Suprapubic skin (tissue), 4 donors: ENCODE measurements around the gene ANKRD65. TPM values are rescaled to one million over a fixed set of nuclear protein-coding genes. Genes with fewer than 3 reads are reported as not detected.
"Not testable (repeated sequence)": the region's sequence is repeated elsewhere in the genome, so short reads cannot be mapped to it uniquely, and the experiment has no call there.

Experiments
- DNase-seq, 2 donors: peaks; one replicate each; pipeline ENCODE4 v3.0.0-alpha.2; 2019; ENCODE audit warnings: low spot score in 2 of 2
- H3K27ac ChIP-seq: fragments of 200-600 bp; sonication (generic); one replicate; pipeline ENCODE4 v1.5.1; 2019
- H3K27me3 ChIP-seq: fragments of 200-600 bp; sonication (generic); one replicate; pipeline ENCODE4 v1.5.1; 2019
- H3K36me3 ChIP-seq: fragments of 200-600 bp; sonication (generic); one replicate; pipeline ENCODE4 v1.5.1; 2019
- H3K4me1 ChIP-seq: fragments of 200-600 bp; sonication (generic); one replicate; pipeline ENCODE4 v1.5.1; 2019
- H3K4me3 ChIP-seq: fragments of 200-600 bp; sonication (generic); one replicate; pipeline ENCODE4 v1.5.1; 2019; ENCODE audit warnings: mild to moderate bottlenecking
- H3K9me3 ChIP-seq: fragments of 200-600 bp; sonication (generic); one replicate; pipeline ENCODE4 v1.5.1; 2019
- EP300 ChIP-seq: sonication (generic); formaldehyde crosslinking; IDR thresholded peaks from one replicate; pipeline ENCODE4 v1.6.1; 2017; ENCODE audit warnings: antibody characterized with exemption
- POLR2A ChIP-seq, 2 donors: fragments of 450-650 bp; IDR thresholded peaks; one replicate each; pipeline ENCODE4 v1.6.1; 2017; ENCODE audit warnings: antibody characterized with exemption in 2 of 2, mild to moderate bottlenecking in 2 of 2, moderate library complexity in 2 of 2
- POLR2AphosphoS5 ChIP-seq, 3 donors: sonication (generic); formaldehyde crosslinking; IDR thresholded peaks; one replicate each; pipeline ENCODE4 v1.6.1; 2017; ENCODE audit warnings: antibody characterized with exemption in 3 of 3
- WGBS: methylation state at CpG from one replicate; pipeline ENCODE4 v1.1.5; 2018; 5-methylcytosine and 5-hydroxymethylcytosine counted together
- total RNA-seq, 4 donors: library from RNA; depleted of rRNA; stranded (reverse); fragments of >200 nt; gene quantifications; one replicate each; pipeline ENCODE4 v1.1.0, GENCODE V29; 2016
- TF ChIP-seq, protein P1 (sequence below), 2 donors: fragments of 200-600 bp in 1 of 2; fragments of 450-650 bp in 1 of 2; sonication (generic) in 1 of 2; IDR thresholded peaks; one replicate each; pipeline ENCODE4 v1.5.1; 2016 to 2019; ENCODE audit warnings: antibody characterized with exemption in 2 of 2, mild to moderate bottlenecking in 1 of 2, moderate library complexity in 1 of 2

The ANKRD65 gene
- total RNA-seq, 4 donors from 2014 or later = 2.8 to 10.3 (median 5.9) TPM

DNA sequence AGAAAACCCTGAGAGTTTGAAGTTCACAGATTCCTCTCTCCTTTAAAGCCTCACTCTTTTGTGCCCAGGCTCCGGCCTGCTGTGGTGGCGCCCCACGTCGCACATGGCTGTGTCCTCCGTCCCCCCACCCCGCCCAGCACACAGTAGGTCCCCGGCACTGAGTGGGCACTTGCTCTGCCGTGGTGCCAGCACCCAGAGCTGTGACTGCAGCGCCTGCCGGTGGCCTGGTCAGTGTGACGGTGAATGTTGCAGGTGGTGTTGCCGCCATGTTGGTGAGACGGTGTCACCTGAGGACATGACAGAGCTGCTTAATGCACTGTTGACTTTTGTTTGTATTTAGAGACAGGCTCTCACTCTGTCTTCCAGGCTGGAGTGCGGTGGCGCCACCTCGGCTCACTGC is 31.8 kb upstream of the ANKRD65 start:
- Histone ChIP-seq H3K4me3 (no peak overlapping the region), H3K27ac (no peak overlapping the region), H3K36me3 (no peaks in the 10 kb centered on the region), H3K4me1 (no peaks in the 10 kb centered on the region), H3K9me3 (no peaks in the 10 kb centered on the region), H3K27me3 (no peaks in the 10 kb centered on the region)
- no peak for DNase-seq
- WGBS = 96% methylated on average over 15 of the region's 16 CpGs
- TF ChIP-seq, protein P1, sequence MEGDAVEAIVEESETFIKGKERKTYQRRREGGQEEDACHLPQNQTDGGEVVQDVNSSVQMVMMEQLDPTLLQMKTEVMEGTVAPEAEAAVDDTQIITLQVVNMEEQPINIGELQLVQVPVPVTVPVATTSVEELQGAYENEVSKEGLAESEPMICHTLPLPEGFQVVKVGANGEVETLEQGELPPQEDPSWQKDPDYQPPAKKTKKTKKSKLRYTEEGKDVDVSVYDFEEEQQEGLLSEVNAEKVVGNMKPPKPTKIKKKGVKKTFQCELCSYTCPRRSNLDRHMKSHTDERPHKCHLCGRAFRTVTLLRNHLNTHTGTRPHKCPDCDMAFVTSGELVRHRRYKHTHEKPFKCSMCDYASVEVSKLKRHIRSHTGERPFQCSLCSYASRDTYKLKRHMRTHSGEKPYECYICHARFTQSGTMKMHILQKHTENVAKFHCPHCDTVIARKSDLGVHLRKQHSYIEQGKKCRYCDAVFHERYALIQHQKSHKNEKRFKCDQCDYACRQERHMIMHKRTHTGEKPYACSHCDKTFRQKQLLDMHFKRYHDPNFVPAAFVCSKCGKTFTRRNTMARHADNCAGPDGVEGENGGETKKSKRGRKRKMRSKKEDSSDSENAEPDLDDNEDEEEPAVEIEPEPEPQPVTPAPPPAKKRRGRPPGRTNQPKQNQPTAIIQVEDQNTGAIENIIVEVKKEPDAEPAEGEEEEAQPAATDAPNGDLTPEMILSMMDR (IDR thresholded peaks at IDR 0.05) = no peak
- TF ChIP-seq POLR2A (IDR thresholded peaks at IDR 0.05) = no peak
- no peak for TF ChIP-seq POLR2AphosphoS5 (IDR thresholded peaks at IDR 0.05)
- no peak for TF ChIP-seq EP300

DNA sequence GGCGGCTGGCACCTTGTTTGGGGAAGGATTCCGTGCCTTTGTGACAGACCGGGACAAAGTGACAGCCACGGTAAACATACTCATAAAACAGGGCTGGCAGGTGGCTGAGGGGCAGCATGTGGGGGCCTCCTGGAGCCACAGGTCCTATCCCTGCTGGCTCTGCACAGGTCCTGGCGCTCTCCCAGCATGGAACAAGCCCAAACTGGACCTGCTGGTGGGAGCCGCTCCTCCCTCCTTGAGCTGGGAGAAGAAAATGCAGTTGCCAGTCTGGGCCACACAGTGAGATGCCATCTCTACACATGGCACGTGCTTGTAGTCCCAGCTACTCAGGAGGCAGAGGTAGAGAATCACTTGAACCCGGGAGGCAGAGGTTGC is 31.3 kb upstream of the ANKRD65 start:
- WGBS = 68% methylated on average over 8 of the region's 8 CpGs
- not testable (repeated sequence) for H3K4me1 ChIP-seq, H3K4me3 ChIP-seq, H3K36me3 ChIP-seq, H3K27me3 ChIP-seq, DNase-seq, H3K27ac ChIP-seq, H3K9me3 ChIP-seq

DNA sequence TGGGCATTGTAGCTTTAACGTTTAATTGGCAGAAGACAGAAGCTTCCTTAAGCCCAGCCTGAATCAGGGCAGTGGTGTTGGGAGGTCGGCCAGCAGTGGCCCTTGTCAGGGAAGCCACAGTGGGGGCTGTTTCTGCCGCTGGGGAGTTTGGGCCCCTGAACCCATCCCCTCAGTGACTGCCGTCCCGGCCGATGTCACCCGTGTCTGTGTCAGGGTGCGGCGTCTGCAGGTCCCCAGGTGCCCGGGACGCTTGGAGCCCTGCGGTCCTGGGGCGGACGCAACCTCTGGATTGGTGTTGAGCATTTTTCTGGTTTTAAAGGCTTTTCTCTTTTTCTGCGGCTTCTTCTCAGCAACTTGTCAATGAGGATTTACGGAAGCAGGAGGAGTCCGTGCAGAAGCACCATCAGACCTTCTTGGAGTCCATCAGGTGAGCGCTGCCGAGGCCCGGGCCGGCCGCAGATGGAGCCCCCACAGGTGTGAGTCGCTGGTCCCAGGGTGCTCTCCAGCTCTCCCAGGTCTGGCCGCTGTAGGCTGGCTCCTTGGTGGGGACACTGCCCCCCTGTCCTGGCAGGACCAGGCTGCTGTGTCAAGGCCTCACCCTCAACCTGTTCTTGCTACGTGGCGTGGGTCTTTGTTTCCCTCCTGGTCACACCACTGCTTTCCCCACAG is 30.8 kb upstream of the ANKRD65 start:
- Histone ChIP-seq H3K9me3 (no peaks in the 10 kb centered on the region), H3K4me3 (no peak overlapping the region), H3K27me3 (no peaks in the 10 kb centered on the region), H3K27ac (no peak overlapping the region), H3K4me1 (no peaks in the 10 kb centered on the region), H3K36me3 (no peaks in the 10 kb centered on the region)
- WGBS = 82% methylated on average over 17 of the region's 26 CpGs
- no peak for DNase-seq
- TF ChIP-seq POLR2A (IDR thresholded peaks at IDR 0.05) = no peak

DNA sequence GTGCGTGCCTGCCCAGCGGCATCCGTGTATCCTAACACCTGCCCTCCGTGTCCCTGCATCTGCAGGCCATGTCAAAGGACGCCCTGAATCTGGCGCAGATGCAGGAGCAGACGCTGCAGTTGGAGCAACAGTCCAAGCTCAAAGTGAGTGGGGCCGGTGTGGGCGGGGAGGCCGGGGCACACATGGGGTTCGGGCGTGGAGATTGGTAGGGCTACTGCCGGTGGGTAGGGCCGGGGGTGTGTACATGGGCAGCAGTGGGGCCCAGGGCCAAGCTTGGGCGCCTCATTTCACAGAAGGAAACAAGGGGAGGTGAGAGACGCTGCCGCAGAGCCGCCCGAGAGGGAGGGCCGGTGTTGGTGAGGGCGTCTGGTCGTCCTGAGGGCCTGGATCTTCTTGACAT is 29.5 kb upstream of the ANKRD65 start:
- H3K36me3 ChIP-seq, H3K4me1 ChIP-seq, H3K27ac ChIP-seq, DNase-seq, H3K4me3 ChIP-seq, H3K9me3 ChIP-seq, H3K27me3 ChIP-seq: not testable (repeated sequence)
- 84% methylated on average over 20 of the region's 22 CpGs for WGBS

DNA sequence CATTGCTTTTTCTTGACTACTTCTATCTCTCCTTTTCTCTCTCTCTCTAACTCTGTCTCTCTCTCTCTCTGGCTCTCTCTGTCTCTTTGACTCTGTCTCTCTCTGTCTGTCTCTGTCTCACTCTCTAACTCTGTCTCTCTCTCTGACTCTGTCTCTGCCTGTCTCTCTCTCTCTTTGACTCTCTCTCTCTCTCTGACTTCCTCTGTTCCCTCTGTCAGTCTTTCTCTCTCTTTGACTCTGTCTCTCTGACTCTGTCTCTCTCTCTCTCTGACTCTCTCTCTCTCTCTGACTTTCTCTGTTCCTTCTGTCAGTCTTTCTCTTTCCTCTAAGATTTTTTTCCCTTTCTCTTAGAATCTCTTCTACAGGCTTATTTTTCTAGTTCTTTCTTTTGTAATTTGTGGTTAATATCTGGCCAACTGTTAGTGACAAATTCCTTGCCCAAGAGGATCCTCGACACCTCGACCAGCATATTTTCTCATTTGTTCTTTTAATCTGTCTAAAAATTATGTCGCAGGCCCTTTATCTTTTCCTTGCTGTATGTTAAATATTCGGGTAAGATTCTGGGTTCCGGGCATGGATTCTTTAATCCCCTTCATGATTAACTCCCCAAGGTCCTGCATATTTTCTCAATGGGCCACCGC is 28.1 kb upstream of the ANKRD65 start, which contains the start of gene ATAD3C:
Gene ATAD3C, plus strand, starts transcription at position 591 of the 641 bp plus-strand sequence. CDS start 995 bp downstream, outside the sequence.
- no peaks in the 10 kb centered on the region for H3K36me3 ChIP-seq
- 85% methylated on average over 6 of the region's 6 CpGs for WGBS
- no peaks in the 10 kb centered on the region for H3K27me3 ChIP-seq
- DNase-seq = no peak
- H3K4me3 ChIP-seq = no peak within 1 kb of the TSS
- no peak within 1 kb of the TSS for H3K27ac ChIP-seq
- no peaks in the 10 kb centered on the region for H3K4me1 ChIP-seq
- no peaks in the 10 kb centered on the region for H3K9me3 ChIP-seq
- TF ChIP-seq EP300 (no peak), POLR2AphosphoS5 (IDR thresholded peaks at IDR 0.05) (no peak), POLR2A (IDR thresholded peaks at IDR 0.05) (no peak)
- TF ChIP-seq, protein P1 (IDR thresholded peaks at IDR 0.05) = no peak

DNA sequence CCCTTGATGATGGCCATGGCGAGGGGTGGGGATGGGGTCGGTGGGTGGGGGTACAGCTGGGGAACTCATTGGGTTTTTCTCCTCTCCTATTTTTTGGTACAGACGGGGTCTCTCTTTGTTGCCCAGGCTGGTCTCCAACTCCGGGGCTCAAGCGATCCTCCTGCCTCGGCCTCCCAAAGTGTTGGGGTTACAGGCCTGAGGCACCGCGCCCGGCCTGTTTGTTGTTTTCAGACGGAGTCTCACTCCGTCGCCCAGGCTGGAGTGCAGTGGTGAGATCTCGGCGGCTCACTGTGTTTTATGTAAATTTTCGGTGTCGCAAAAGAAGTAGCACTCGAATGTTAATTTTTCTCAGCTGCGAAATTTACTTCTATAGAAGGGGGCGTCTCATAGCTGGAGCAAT is 25.6 kb upstream of the ANKRD65 start:
- not testable (repeated sequence) for H3K27me3 ChIP-seq, DNase-seq, H3K4me3 ChIP-seq, H3K9me3 ChIP-seq, H3K36me3 ChIP-seq, H3K27ac ChIP-seq, H3K4me1 ChIP-seq
- 93% methylated on average over 19 of the region's 19 CpGs for WGBS

DNA sequence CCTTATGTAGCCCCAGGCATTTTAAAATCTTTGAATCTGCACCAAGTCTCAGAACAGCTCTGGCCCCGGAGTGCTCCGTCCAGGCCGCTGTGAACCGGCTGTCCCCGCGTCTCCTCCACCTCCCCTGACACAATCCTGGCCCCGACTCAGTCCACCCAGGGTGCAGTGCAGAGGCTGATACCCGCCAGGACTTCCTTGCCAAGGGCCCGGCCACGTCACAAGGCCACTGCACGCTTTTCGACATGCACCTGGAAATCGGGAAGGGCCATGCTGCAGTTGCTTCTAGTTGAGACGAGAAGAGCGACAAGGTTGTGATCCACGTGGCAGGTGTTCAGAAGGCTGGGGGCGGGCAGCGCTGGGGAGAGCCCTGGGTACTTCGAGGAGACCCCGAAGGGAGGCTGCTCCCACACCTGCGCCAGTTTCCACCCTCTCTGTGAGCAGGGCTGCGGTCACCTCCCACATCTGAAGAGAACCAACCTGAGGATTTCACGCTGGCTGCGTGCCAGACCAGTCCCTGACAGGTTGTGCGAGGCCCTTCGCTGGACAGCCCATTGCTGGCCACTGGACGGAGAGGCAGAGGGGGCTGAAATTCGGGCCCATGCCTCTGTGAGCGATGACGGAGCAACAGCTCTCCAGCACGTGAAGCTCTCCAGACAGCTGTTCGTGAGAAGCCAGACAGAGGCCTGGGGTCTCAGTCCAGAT is 21.1 kb upstream of the ANKRD65 start:
- TF ChIP-seq, protein P1 (IDR thresholded peaks at IDR 0.05) = no peak
- TF ChIP-seq POLR2AphosphoS5 (IDR thresholded peaks at IDR 0.05) (no peak), EP300 (no peak), POLR2A (IDR thresholded peaks at IDR 0.05) (no peak)
- H3K36me3 ChIP-seq = peaks cover 9% of the 10 kb centered on the region
- no peaks in the 10 kb centered on the region for H3K9me3 ChIP-seq
- H3K4me3 ChIP-seq = no peak overlapping the region
- H3K27ac ChIP-seq = no peak overlapping the region
- H3K4me1 ChIP-seq = peaks cover 31% of the 10 kb centered on the region
- no peak for DNase-seq
- H3K27me3 ChIP-seq = no peaks in the 10 kb centered on the region
- 86% methylated on average over 32 of the region's 32 CpGs for WGBS
